ENCODE data around the gene NXPH4.

Gene NXPH4

DNA sequence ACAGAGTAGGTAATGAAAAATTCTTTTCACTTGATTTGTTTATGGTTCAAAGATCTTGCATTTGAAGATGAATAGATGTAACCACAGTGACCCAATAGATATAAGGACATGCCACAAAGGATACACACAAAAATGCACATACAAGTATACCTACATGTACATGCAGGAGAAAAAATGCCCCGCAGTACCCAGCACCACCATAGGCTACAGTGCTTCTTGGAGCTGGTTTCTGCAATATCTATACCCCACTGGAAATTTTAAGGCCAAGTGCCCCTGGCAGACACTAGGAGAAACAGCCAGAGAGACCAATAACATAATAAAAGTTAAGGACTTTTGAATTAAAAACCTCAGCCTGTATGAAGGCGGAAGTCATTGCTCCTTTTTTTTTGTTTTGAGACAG, 46.5 kb downstream of the NXPH4 start:
- no peak for DNase-seq

DNA sequence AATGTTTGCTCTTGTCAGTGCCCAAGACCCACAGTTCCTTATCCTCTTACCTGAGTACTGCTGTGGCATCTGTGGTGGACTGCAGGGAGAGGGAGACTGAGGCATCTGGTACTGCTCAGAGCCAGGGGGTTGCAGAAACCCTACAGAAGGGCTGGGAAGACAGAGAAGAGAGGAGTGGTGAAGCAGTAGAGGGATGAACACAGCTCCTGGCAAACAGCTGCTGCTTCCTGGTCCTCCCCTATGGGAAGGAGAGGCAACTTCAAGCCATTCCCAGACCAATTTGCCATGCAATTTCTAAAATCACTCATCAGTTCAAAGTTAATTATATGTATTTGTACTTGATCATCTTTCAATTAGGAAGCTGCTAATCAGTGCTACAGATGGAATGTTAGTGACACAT, 50.1 kb downstream of the NXPH4 start:
- DNase-seq: no peak

DNA sequence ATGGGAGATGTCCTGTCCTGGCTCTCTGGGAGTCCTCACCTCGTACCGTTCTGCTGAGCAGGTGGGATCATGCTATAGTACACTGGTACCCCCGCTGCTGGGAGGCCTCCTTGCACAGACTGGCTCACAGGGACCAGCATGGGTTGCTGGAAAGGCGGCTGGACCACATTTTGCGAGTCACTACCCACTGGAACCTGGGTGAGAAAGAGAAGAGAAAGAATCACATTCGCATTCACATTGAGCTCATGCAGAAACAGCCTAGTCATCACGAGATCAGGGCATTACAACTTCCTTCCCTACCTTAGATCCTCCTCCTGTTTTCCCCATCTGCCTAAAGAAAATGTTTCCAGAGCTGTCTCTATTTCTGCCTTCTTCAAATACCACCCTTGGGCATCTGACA, 51.7 kb downstream of the NXPH4 start:
- DNase-seq: no peak

DNA sequence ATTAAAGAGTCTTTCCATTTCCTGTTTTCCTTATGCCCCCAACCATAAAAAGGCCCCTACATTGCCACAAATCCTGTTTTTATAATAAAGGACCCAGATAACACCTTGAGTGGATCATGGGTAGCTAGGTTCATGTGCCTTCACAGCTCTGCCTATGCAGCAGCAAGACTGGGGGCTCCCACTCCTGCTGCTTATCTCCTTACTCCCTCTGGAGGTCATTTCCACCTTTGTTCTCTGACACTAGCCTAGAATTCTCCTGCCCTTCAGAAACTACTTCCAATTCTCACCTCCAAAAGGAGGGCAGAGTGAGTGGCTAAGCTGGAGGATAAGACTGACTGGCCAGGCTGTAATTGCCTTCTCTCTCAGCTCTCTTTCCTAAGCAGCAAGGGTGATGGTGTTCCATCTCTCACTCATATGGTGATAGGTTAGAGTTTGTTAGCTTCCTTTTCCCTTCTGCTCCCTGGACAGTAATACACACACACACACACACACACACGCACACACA, 54.4 kb downstream of the NXPH4 start:
- DNase-seq: no peak

DNA sequence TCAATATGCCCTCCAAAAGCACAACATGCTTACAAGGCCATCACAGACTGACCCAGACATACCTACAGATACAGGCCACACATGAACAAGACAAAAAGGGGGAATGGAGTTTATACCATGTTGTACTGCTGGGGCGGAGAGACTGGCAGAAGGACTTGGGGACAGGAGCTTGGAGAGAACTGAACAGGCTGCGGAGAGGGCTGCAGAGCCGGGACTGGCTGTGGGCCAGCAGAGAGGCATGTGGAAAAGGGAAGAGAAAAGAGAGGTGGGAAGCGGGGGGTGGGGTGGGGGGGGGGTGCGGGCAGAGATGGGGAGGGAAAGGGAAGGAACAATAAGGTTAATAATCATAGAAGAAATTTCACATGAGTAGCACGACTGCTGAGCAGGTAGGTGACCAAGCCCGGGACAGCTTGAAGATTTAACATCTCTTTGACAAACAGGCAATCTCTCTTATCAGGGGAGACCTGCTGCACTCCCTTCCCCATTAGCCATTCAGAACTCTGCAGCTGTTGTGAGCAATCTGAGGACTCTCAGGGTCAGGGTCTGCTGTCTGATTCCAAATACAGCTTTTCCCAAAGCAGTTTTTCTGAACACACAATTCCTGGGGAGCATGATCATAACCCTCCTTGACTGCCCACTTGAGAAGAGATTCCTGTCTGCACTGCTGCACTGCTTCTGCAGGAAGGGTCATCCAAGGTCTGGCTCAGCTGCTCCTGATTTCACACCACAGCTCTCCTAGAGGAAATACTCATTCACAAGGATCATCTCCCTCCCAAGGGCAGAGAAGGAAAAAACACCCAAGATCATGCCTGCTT, 56.0 kb downstream of the NXPH4 start:
- peak in 4 of 58 donors; percentile 5 to 11 (median 8) for DNase-seq

DNA sequence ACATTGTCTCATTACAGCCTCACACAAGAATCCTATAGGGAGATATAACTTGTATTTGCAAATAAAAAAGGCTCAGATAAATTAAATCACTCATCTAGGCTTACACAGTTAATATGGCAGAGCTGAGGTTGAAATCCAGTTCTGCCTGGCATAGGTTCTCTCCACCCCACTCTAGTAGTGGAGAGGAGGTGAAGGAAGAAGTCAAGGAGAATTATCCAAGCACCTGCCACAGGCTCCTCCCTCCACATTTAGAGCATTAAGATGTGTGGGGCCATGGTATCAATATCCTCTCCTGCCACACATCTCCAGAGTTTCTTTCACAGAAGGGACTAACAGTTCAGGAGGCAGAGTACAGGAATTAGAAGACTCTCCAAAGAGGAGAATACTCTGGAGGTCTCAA, 56.9 kb downstream of the NXPH4 start:
- DNase-seq: no peak

Data from anterior cingulate cortex (tissue), 58 donors.